Measurements from ENCODE around the gene TOMM22. TPM values are rescaled to one million over a fixed set of nuclear protein-coding genes. Genes with fewer than 3 reads are reported as not detected.

Gene TOMM22
- total and polyA plus RNA-seq, 2 donors (not counting 3 experiments of a cell fraction or from before 2014, with no cell fraction given), result 62.3 to 98.8 TPM

GRCh38 chr22:38638728-38639127, 43.0 kb upstream of the TOMM22 start:
- Histone ChIP-seq H3K27ac (ENCODE audit: insufficient read depth, low read depth, low read length) (no peak overlapping the region), H3K9ac (replicated peaks; ENCODE audit: extremely low read depth, insufficient read depth, low read length) (no peak overlapping the region), H3K4me1 (ENCODE audit: control insufficient read depth, extremely low read depth, insufficient read depth, low read length) (no peaks in the 10 kb centered on the region), H3K79me2 (ENCODE audit: control insufficient read depth, insufficient read depth, low read length) (no peaks in the 10 kb centered on the region), H3K4me3 (replicated peaks in 1 of 3; ENCODE audit: insufficient read depth in 1 of 3, low read depth in 1 of 3, low read length in 3 of 3) (no peak overlapping the region), H3K36me3 (ENCODE audit: control insufficient read depth in 2 of 2, extremely low read depth in 1 of 2, insufficient read depth in 2 of 2, low read length in 2 of 2) (no peaks in the 10 kb centered on the region), H3K27me3 (ENCODE audit: control insufficient read depth in 2 of 2, insufficient read depth in 2 of 2, low read length in 2 of 2) (no peaks in the 10 kb centered on the region), H3K4me2 (ENCODE audit: insufficient read depth, low read length) (no peak overlapping the region), H3K9me1 (replicated peaks; ENCODE audit: control insufficient read depth, extremely low read depth, insufficient read depth, low read length) (no peaks in the 10 kb centered on the region), H4K20me1 (replicated peaks; ENCODE audit: control insufficient read depth, extremely low read depth, insufficient read depth, low read length) (no peaks in the 10 kb centered on the region), H2AFZ (ENCODE audit: low read depth, low read length) (no peak overlapping the region), H3K9me3 (replicated peaks; ENCODE audit: control insufficient read depth, insufficient read depth, low read length) (no peaks in the 10 kb centered on the region)
- CTCF ChIA-PET, result interaction anchor here (0.7 kb wide), 1 partner anchor 9 kb away, joined by 3 read pairs; no protein-coding TSS in a partner anchor
- no TSS peak for BruUV-seq (replicated peaks)
- dilution Hi-C loops (cut with MboI; ENCODE audit: extremely low pct_ligation_motif_present, low sequenced_read_pairs), result no loop called here
- FAIRE-seq, result no peak
- no peak for DNase-seq (ENCODE audit: low read depth, low spot score)
- TF ChIP-seq MAX (IDR thresholded peaks at IDR 0.05; ENCODE audit: insufficient read depth, insufficient read length) (no peak), FOS (IDR thresholded peaks at IDR 0.05; ENCODE audit: borderline replicate concordance, insufficient read depth, low read length) (no peak), POLR2A (IDR thresholded peaks at IDR 0.05; ENCODE audit: low read depth, low read length) (no peak), JUN (IDR thresholded peaks at IDR 0.05; ENCODE audit: borderline replicate concordance, insufficient read depth, insufficient read length, low read depth) (no peak), GATA2 (IDR thresholded peaks at IDR 0.05; ENCODE audit: insufficient read depth, insufficient read length, low read depth, low read length) (no peak), EZH2 (IDR thresholded peaks at IDR 0.05; ENCODE audit: borderline replicate concordance, low read depth, low read length, severe bottlenecking) (no peak), POLR2AphosphoS5 (IDR thresholded peaks at IDR 0.05; ENCODE audit: insufficient read depth, low read depth, low read length) (no peak), MYC (IDR thresholded peaks at IDR 0.05; ENCODE audit: low read depth, low read length) (no peak)
- TF ChIP-seq, protein P1, sequence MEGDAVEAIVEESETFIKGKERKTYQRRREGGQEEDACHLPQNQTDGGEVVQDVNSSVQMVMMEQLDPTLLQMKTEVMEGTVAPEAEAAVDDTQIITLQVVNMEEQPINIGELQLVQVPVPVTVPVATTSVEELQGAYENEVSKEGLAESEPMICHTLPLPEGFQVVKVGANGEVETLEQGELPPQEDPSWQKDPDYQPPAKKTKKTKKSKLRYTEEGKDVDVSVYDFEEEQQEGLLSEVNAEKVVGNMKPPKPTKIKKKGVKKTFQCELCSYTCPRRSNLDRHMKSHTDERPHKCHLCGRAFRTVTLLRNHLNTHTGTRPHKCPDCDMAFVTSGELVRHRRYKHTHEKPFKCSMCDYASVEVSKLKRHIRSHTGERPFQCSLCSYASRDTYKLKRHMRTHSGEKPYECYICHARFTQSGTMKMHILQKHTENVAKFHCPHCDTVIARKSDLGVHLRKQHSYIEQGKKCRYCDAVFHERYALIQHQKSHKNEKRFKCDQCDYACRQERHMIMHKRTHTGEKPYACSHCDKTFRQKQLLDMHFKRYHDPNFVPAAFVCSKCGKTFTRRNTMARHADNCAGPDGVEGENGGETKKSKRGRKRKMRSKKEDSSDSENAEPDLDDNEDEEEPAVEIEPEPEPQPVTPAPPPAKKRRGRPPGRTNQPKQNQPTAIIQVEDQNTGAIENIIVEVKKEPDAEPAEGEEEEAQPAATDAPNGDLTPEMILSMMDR (IDR thresholded peaks at IDR 0.05; ENCODE audit: extremely low read depth in 1 of 2, insufficient read depth in 1 of 2, low read depth in 1 of 2, low read length in 2 of 2), result no peak
- intact Hi-C loops (cut with micrococcal nuclease), result no loop called here
- POLR2A ChIA-PET, result no interaction called here

All from endothelial cell of umbilical vein (primary cell).